Vagina (tissue), 2 donors: Measurements from ENCODE around the gene AADACL4.

Source experiments
- CTCF ChIP-seq, 3 experiments: fragments of 450-650 bp in 2 of 3; fragments of 200-600 bp in 1 of 3; sonication (generic) in 1 of 3; IDR thresholded peaks; one replicate each; pipeline ENCODE4 v1.5.1; 2017 to 2019; ENCODE audit warnings: antibody characterized with exemption in 3 of 3, mild to moderate bottlenecking in 2 of 3, moderate library complexity in 2 of 3
- POLR2A ChIP-seq, 2 donors: fragments of 450-650 bp; IDR thresholded peaks; one replicate each; pipeline ENCODE4 v1.6.1; 2017; ENCODE audit warnings: antibody characterized with exemption in 2 of 2, mild to moderate bottlenecking in 2 of 2, moderate library complexity in 2 of 2
- POLR2AphosphoS5 ChIP-seq, 2 donors: sonication (generic); formaldehyde crosslinking; IDR thresholded peaks; one replicate each; pipeline ENCODE4 v1.9.0; 2017; ENCODE audit warnings: antibody characterized with exemption in 2 of 2, mild to moderate bottlenecking in 2 of 2, low read depth in 1 of 2; ENCODE audit not compliant: insufficient read depth in 1 of 2

GRCh38 chr1:12610305-12610935, 33.5 kb upstream of the AADACL4 start:
- TF ChIP-seq CTCF (IDR thresholded peaks at IDR 0.05) (no peak), POLR2AphosphoS5 (IDR thresholded peaks at IDR 0.05; ENCODE audit: insufficient read depth in 1 of 2, low read depth in 1 of 2) (no peak), POLR2A (IDR thresholded peaks at IDR 0.05) (no peak)
